K562 (cell line): ENCODE results near the gene AGPAT2. TPM values are rescaled to one million over a fixed set of nuclear protein-coding genes. Genes with fewer than 3 reads are reported as not detected.
A peak's percentile ranks its signal among the peaks of the same experiment; 100 is the strongest.

Source experiments
- CREM ChIP-seq: IDR thresholded peaks from 2 replicates; pipeline ENCODE4 v1.6.1; 2014; ENCODE audit warnings: antibody characterized with exemption, low read depth
- MYNN ChIP-seq, 2 experiments: sonication (generic); formaldehyde crosslinking in 1 of 2; IDR thresholded peaks; 2 replicates each; pipeline versions ENCODE4 v1.5.0 to v1.6.1; 2016 to 2020; ENCODE audit warnings: antibody characterized with exemption in 1 of 2, missing genetic modification reagents in 1 of 2
- POLR2AphosphoS2 ChIP-seq: IDR thresholded peaks from 2 replicates; pipeline ENCODE4 v1.6.1; 2012; ENCODE audit warnings: low read length, improper control_type of control experiment
- RUNX1 ChIP-seq: sonication (generic); IDR thresholded peaks from 2 replicates; pipeline ENCODE4 v1.6.1; 2016; ENCODE audit warnings: antibody characterized with exemption, low read depth
- SIN3A ChIP-seq, 2 experiments: fragments of 150-350 bp in 1 of 2; IDR thresholded peaks; 2 replicates each; pipeline ENCODE4 v1.6.1; 2011 to 2016; ENCODE audit warnings: borderline replicate concordance in 2 of 2, low read depth in 2 of 2, low read length in 2 of 2, mild to moderate bottlenecking in 2 of 2, moderate library complexity in 2 of 2; ENCODE audit not compliant: control insufficient read depth in 1 of 2
- SP1 ChIP-seq: sonication (generic); formaldehyde crosslinking; IDR thresholded peaks from 2 replicates; pipeline ENCODE4 v1.8.1; 2022; ENCODE audit warnings: mild to moderate bottlenecking, missing genetic modification reagents
- XRCC5 ChIP-seq: fragments of 200-400 bp; formaldehyde crosslinking; IDR thresholded peaks from 2 replicates; pipeline ENCODE4 v1.6.1; 2017; ENCODE audit warnings: low read depth, mild to moderate bottlenecking, low read length
- ZBTB8A ChIP-seq: fragments of 450-650 bp; IDR thresholded peaks from 2 replicates; pipeline ENCODE4 v1.6.1; 2018; ENCODE audit warnings: mild to moderate bottlenecking, moderate library complexity; ENCODE audit not compliant: partially characterized antibody
- ZNF717 ChIP-seq: fragments of 250-450 bp; sonication (Bioruptor Pico); IDR thresholded peaks from 2 replicates; pipeline ENCODE4 v1.5.0; 2021
- ZZZ3 ChIP-seq: fragments of 450-650 bp; IDR thresholded peaks from 2 replicates; pipeline ENCODE4 v1.6.1; 2016; ENCODE audit warnings: antibody characterized with exemption, mild to moderate bottlenecking, moderate library complexity
- polyA plus RNA-seq, 8 experiments: library from polyadenylated mRNA; depleted of rRNA in 4 of 8; stranded (reverse) in 5 of 8; unstranded in 3 of 8; fragments of >200 nt; fragmentation: Nextera tagmentation in 2 of 8; fragmentation: Illumina TruSeq in 1 of 8; extraction: Ambion mirVana in 2 of 8; extraction: Trizol in 1 of 8; gene quantifications; 2 replicates each; pipeline versions ENCODE4 v1.2.1 to v1.2.3, GENCODE V29; 2011 to 2014; ENCODE audit warnings: inconsistent platforms in 1 of 8, missing spikeins in 1 of 8
- total RNA-seq, 7 experiments: library from RNA; depleted of rRNA in 6 of 7; stranded (reverse); fragments of >200 nt in 6 of 7; fragmentation: Illumina TruSeq in 2 of 7; extraction: Trizol in 2 of 7; gene quantifications; 2 replicates each; pipeline versions ENCODE4 v1.2.1 to v1.2.3, GENCODE V29; 2011 to 2021; ENCODE audit warnings: low replicate concordance in 1 of 7
- TF ChIP-seq, protein P1 (sequence below): sonication (generic); formaldehyde crosslinking; IDR thresholded peaks from 2 replicates; pipeline ENCODE4 v1.9.0; 2022; ENCODE audit warnings: mild to moderate bottlenecking, missing genetic modification reagents

The AGPAT2 gene
- total and polyA plus RNA-seq, 9 of the 15 experiments (the other 6 are each of a cell fraction or from before 2014, with no cell fraction given), result 0.13 to 54.5 (median 23.9) TPM

DNA sequence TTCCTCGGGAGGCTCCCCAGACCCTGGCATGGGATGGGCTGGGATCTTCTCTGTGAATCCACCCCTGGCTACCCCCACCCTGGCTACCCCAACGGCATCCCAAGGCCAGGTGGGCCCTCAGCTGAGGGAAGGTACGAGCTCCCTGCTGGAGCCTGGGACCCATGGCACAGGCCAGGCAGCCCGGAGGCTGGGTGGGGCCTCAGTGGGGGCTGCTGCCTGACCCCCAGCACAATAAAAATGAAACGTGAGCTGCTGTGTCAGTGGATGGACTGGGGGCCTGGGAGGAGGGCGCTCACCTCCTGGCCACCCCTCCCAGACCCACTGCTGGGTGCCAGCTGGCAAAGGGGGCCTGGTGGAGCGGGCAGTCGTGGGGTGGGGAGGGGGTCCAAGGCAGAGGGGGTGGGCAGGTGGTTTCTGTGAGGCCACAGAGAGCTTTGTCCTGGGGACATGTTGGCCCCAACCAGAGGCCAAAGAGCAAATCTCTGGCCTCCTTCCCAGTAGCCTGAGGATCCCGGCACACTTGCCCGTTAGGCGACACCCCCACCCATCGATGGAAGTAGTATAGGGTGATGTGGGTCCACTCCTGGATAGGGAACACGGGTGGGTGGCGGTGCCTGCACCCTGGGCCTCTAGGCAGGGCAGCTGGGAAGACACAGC is 14.7 kb downstream of the AGPAT2 start (continued):
- TF ChIP-seq MYNN (IDR thresholded peaks at IDR 0.05) (no peak), MYNN (CRISPR knock-in tag; IDR thresholded peaks at IDR 0.05) (no peak), SP1 (CRISPR knock-in tag) (0 out of 2 replicates have a peak, but pooled peaks have one; percentile 11), ZZZ3 (no peak), ZBTB8A (no peak), RUNX1 (peak; percentile 59; the same call in 1 of the 2 replicates), XRCC5 (no peak), SIN3A (IDR thresholded peaks at IDR 0.05; ENCODE audit: borderline replicate concordance in 2 of 2, control insufficient read depth in 1 of 2, low read depth in 2 of 2, low read length in 2 of 2) (peak in 1 of 2 experiments; percentile 20; a peak in 1 of 4 replicates), POLR2AphosphoS2 (peak; percentile 21; the same call in 1 of the 2 replicates), CREM (no peak), ZNF717 (CRISPR knock-in tag) (0 out of 2 replicates have a peak, but pooled peaks have one; percentile 11)
- TF ChIP-seq, protein P1, sequence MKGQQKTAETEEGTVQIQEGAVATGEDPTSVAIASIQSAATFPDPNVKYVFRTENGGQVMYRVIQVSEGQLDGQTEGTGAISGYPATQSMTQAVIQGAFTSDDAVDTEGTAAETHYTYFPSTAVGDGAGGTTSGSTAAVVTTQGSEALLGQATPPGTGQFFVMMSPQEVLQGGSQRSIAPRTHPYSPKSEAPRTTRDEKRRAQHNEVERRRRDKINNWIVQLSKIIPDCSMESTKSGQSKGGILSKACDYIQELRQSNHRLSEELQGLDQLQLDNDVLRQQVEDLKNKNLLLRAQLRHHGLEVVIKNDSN (CRISPR knock-in tag), result no peak
- TF ChIP-seq, all 486 proteins: peak for 24
